ENCODE results near the gene MACROD2. TPM values are rescaled to one million over a fixed set of nuclear protein-coding genes. Genes with fewer than 3 reads are reported as not detected.
A peak's percentile ranks its signal among the peaks of the same experiment; 100 is the strongest.

Gene MACROD2
- total RNA-seq, 4 donors from 2014 or later, result 4.0 to 14.1 (median 10.4) TPM

DNA sequence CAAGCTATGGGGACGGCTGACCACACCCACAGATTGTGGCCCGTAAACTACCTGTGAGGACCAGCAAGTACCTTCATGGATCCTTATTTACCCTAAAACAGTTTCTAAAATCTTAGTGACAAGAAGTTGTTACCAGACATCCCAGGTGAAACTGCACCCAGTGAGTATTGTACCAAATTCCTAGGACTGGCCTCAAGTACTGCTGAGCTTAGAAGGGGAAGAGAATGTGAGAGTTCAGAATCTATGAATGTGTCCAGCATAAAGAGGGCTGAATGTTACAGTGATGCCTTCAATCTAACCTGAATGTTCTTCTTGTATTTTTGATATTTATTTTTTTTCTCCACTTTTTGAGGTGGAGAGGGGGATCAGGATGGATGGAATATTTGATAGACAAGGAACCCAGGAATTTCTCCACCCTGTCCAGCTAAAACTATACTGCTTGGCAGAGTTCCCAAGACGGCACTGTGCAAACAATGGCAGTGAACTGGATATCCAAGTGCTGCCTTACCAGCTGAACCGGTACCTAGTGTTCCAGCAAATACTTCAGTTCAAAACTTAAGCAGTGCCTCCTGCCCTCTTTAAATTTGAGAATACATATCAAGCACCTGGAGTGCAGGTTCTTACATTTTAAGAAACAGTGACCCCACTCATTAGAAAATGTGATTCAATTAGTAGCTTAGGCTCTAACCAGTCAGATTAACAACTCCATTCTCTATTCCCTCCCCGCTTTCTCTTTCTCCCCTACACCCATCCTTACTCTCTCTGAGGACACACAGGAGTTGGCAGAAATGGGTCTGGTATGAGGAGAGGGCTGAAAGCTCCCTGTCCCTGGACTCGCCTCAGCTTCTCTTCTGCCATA lies 769.4 kb downstream of the MACROD2 start:
- Histone ChIP-seq H3K36me3 (no peaks in the 10 kb centered on the region), H3K9me3 (no peaks in the 10 kb centered on the region), H3K4me1 (no peaks in the 10 kb centered on the region), H3K4me3 (no peak overlapping the region), H3K27ac (no peak overlapping the region), H3K27me3 (no peaks in the 10 kb centered on the region)
- no peak for TF ChIP-seq EP300 (IDR thresholded peaks at IDR 0.05)
- no peak for TF ChIP-seq POLR2A (IDR thresholded peaks at IDR 0.05)
- TF ChIP-seq, protein P1, sequence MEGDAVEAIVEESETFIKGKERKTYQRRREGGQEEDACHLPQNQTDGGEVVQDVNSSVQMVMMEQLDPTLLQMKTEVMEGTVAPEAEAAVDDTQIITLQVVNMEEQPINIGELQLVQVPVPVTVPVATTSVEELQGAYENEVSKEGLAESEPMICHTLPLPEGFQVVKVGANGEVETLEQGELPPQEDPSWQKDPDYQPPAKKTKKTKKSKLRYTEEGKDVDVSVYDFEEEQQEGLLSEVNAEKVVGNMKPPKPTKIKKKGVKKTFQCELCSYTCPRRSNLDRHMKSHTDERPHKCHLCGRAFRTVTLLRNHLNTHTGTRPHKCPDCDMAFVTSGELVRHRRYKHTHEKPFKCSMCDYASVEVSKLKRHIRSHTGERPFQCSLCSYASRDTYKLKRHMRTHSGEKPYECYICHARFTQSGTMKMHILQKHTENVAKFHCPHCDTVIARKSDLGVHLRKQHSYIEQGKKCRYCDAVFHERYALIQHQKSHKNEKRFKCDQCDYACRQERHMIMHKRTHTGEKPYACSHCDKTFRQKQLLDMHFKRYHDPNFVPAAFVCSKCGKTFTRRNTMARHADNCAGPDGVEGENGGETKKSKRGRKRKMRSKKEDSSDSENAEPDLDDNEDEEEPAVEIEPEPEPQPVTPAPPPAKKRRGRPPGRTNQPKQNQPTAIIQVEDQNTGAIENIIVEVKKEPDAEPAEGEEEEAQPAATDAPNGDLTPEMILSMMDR (IDR thresholded peaks at IDR 0.05), result no peak
- no peak for DNase-seq (ENCODE audit: low spot score in 2 of 2)
- 76 to 90% methylated on average over 6 of the region's 6 CpGs for WGBS, 2 donors

- no peak for DNase-seq (ENCODE audit: low spot score in 2 of 2)
- no peak overlapping the region for H3K27ac ChIP-seq
- WGBS, 2 donors, result 82 to 88% methylated on average over 3 of the region's 3 CpGs
- H3K36me3 ChIP-seq, result no peaks in the 10 kb centered on the region
- H3K9me3 ChIP-seq, result no peaks in the 10 kb centered on the region
- H3K4me1 ChIP-seq, result no peaks in the 10 kb centered on the region
- H3K4me3 ChIP-seq, result no peak overlapping the region
- TF ChIP-seq, protein P1 (IDR thresholded peaks at IDR 0.05), result no peak
- no peak for TF ChIP-seq POLR2A (IDR thresholded peaks at IDR 0.05)
- no peak for TF ChIP-seq EP300 (IDR thresholded peaks at IDR 0.05)
- no peaks in the 10 kb centered on the region for H3K27me3 ChIP-seq
Observed at GRCh38 chr20:14765370-14765701, 770.0 kb downstream of the MACROD2 start.

DNA sequence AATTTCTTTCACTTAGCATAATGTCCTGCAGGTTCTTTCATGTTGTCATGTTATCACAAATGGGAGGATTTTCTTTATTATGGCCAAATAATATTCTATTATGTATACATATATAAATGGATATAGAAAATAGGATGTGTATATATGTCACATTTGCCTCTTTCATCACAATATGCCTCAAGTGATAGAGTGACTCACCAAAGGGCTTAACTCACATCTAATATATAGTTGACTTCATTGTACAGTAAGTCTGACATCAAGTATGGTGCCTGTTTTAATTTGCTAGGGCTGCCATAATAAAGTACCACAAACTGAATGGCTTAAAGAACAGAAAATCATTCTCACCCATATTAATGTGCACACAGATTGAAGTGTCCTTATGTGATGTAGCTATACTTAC lies 778.2 kb downstream of the MACROD2 start:
- no peak for DNase-seq (ENCODE audit: low spot score in 2 of 2)
- Histone ChIP-seq H3K36me3 (no peaks in the 10 kb centered on the region), H3K27me3 (no peaks in the 10 kb centered on the region), H3K4me3 (no peak overlapping the region), H3K9me3 (no peaks in the 10 kb centered on the region), H3K4me1 (no peaks in the 10 kb centered on the region), H3K27ac (no peak overlapping the region)
- TF ChIP-seq EP300 (IDR thresholded peaks at IDR 0.05) (no peak), POLR2A (IDR thresholded peaks at IDR 0.05) (no peak)
- TF ChIP-seq, protein P1 (IDR thresholded peaks at IDR 0.05), result no peak

DNA sequence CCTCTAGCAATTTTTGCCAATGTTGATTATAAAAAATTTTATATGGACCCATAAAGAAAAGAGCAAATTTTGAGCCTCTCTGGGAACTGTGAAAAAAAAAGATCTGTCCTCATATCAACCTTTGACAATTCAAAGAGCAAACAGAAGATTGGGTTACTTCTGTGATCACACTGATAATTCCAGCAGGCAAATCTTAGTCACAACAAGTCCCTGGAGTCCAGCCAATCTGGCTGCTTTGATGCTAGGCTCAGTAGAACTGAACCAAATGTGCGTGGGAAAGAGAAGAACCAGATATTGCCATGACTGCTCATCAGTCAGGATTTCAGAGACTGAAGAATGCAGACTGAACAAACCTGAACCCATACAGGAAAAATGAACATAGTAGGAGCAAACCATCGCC lies 780.5 kb downstream of the MACROD2 start:
- WGBS, 2 donors, result 70 to 71% methylated on average over 2 of the region's 2 CpGs
- TF ChIP-seq, protein P1 (IDR thresholded peaks at IDR 0.05), result no peak
- peak in 1 of 2 donors; percentile 37 for TF ChIP-seq EP300 (IDR thresholded peaks at IDR 0.05)
- no peaks in the 10 kb centered on the region for H3K36me3 ChIP-seq
- H3K27me3 ChIP-seq, result no peaks in the 10 kb centered on the region
- DNase-seq (ENCODE audit: low spot score in 2 of 2), result peak in 1 of 2 donors; percentile 56
- H3K4me1 ChIP-seq, result no peaks in the 10 kb centered on the region
- H3K27ac ChIP-seq, result no peak overlapping the region
- no peaks in the 10 kb centered on the region for H3K9me3 ChIP-seq
- no peak overlapping the region for H3K4me3 ChIP-seq

GRCh38 chr20:14777591-14777990 lies 782.3 kb downstream of the MACROD2 start:
- H3K4me1 ChIP-seq, result no peaks in the 10 kb centered on the region
- no peak overlapping the region for H3K4me3 ChIP-seq
- no peak for DNase-seq (ENCODE audit: low spot score in 2 of 2)
- no peaks in the 10 kb centered on the region for H3K9me3 ChIP-seq
- WGBS, 2 donors, result 91 to 92% methylated on average over 3 of the region's 3 CpGs
- TF ChIP-seq, protein P1 (IDR thresholded peaks at IDR 0.05), result no peak
- TF ChIP-seq EP300 (IDR thresholded peaks at IDR 0.05), result no peak
- TF ChIP-seq POLR2A (IDR thresholded peaks at IDR 0.05), result no peak
- no peaks in the 10 kb centered on the region for H3K27me3 ChIP-seq
- H3K27ac ChIP-seq, result no peak overlapping the region
- no peaks in the 10 kb centered on the region for H3K36me3 ChIP-seq

Data from tibial nerve (tissue), 4 donors.